ENCODE data around the gene ITM2A.
A peak's percentile ranks its signal among the peaks of the same experiment; 100 is the strongest.

ITM2A gene

GRCh38 chrX:79366873-79367749 lies at the start of gene ITM2A:
ITM2A (minus strand) TSS chrX:79367334; CDS start chrX:79367215, 119 bp downstream.
- Histone ChIP-seq H3K36me3 (ENCODE audit: low read depth) (no peaks in the 10 kb centered on the region), H3K9me3 (ENCODE audit: severe bottlenecking) (no peaks in the 10 kb centered on the region), H3K4me3 (ENCODE audit: severe bottlenecking) (no peak within 1 kb of the TSS), H3K27me3 (ENCODE audit: insufficient read depth, poor library complexity, severe bottlenecking) (no peaks in the 10 kb centered on the region), H3K27ac (ENCODE audit: poor library complexity, severe bottlenecking) (no peak within 1 kb of the TSS), H3K4me1 (ENCODE audit: insufficient read depth, poor library complexity, severe bottlenecking) (no peaks in the 10 kb centered on the region)
- ATAC-seq (ENCODE audit: low read depth): 0 out of 3 replicates have a peak, but pooled peaks have one; percentile 14
- no peak for DNase-seq (ENCODE audit: low spot score)
- no peak for TF ChIP-seq CTCF (IDR thresholded peaks at IDR 0.05; ENCODE audit: poor library complexity, severe bottlenecking)

DNA sequence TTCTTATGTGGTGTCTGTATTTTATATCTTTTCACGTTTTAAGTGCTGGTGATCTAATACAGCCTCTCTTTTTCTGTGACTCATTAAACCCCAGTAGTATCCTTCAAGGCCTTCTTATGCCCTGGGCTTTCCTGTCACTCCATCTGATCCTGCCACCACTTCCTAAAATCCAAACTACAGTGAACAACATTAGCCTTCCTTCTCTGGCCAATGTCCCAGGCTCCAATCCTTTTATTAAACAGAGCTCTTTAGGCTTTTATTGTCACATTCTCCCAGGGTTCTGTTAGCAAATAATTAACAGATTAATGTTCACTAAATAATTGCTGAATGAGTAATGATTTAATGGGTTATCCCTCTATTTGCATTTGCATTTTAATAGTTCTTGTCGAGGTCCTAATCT lies 47.9 kb upstream of the ITM2A start:
- no peak for TF ChIP-seq CTCF (IDR thresholded peaks at IDR 0.05; ENCODE audit: poor library complexity, severe bottlenecking)
- Histone ChIP-seq H3K27ac (ENCODE audit: poor library complexity, severe bottlenecking) (no peak overlapping the region), H3K36me3 (ENCODE audit: low read depth) (no peaks in the 10 kb centered on the region), H3K4me3 (ENCODE audit: severe bottlenecking) (no peak overlapping the region), H3K4me1 (ENCODE audit: insufficient read depth, poor library complexity, severe bottlenecking) (no peaks in the 10 kb centered on the region), H3K27me3 (ENCODE audit: insufficient read depth, poor library complexity, severe bottlenecking) (no peaks in the 10 kb centered on the region), H3K9me3 (ENCODE audit: severe bottlenecking) (no peaks in the 10 kb centered on the region)
- DNase-seq (ENCODE audit: low spot score): no peak
- no peak for ATAC-seq (ENCODE audit: low read depth)

DNA sequence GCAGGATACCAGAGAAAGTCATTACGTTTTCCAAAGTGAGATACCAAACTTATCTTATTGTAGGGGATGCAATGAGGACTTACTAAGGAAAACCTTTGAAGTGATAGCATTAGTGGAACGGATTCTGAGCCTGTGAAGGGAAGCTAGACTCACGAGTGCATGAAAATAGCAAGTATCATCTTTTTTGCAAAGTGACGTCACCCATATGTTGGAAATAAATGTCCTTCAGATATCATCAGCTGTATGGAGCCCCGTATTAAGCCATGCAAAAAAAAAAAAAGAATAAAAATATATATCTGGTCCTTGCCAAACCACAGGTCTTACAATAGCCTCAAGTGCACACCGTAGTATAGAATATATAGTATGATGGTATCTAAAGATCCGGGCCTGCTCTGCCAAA lies 46.8 kb upstream of the ITM2A start:
- Histone ChIP-seq H3K4me3 (ENCODE audit: severe bottlenecking) (no peak overlapping the region), H3K27me3 (ENCODE audit: insufficient read depth, poor library complexity, severe bottlenecking) (no peaks in the 10 kb centered on the region), H3K9me3 (ENCODE audit: severe bottlenecking) (no peaks in the 10 kb centered on the region), H3K4me1 (ENCODE audit: insufficient read depth, poor library complexity, severe bottlenecking) (no peaks in the 10 kb centered on the region), H3K36me3 (ENCODE audit: low read depth) (no peaks in the 10 kb centered on the region), H3K27ac (ENCODE audit: poor library complexity, severe bottlenecking) (no peak overlapping the region)
- ATAC-seq (ENCODE audit: low read depth): no peak
- DNase-seq (ENCODE audit: low spot score): no peak
- no peak for TF ChIP-seq CTCF (IDR thresholded peaks at IDR 0.05; ENCODE audit: poor library complexity, severe bottlenecking)

GRCh38 chrX:79412972-79413371 lies 45.8 kb upstream of the ITM2A start:
- DNase-seq (ENCODE audit: low spot score) (no peak), ATAC-seq (ENCODE audit: low read depth) (no peak)
- Histone ChIP-seq H3K4me3 (ENCODE audit: severe bottlenecking) (no peak overlapping the region), H3K9me3 (ENCODE audit: severe bottlenecking) (no peaks in the 10 kb centered on the region), H3K27ac (ENCODE audit: poor library complexity, severe bottlenecking) (no peak overlapping the region), H3K27me3 (ENCODE audit: insufficient read depth, poor library complexity, severe bottlenecking) (no peaks in the 10 kb centered on the region), H3K4me1 (ENCODE audit: insufficient read depth, poor library complexity, severe bottlenecking) (no peaks in the 10 kb centered on the region), H3K36me3 (ENCODE audit: low read depth) (no peaks in the 10 kb centered on the region)
- peak; percentile 34 for TF ChIP-seq CTCF (IDR thresholded peaks at IDR 0.05; ENCODE audit: poor library complexity, severe bottlenecking)

- Histone ChIP-seq H3K36me3 (ENCODE audit: low read depth) (no peaks in the 10 kb centered on the region), H3K27me3 (ENCODE audit: insufficient read depth, poor library complexity, severe bottlenecking) (no peaks in the 10 kb centered on the region), H3K4me3 (ENCODE audit: severe bottlenecking) (no peak overlapping the region), H3K27ac (ENCODE audit: poor library complexity, severe bottlenecking) (no peak overlapping the region), H3K4me1 (ENCODE audit: insufficient read depth, poor library complexity, severe bottlenecking) (no peaks in the 10 kb centered on the region), H3K9me3 (ENCODE audit: severe bottlenecking) (no peaks in the 10 kb centered on the region)
- DNase-seq (ENCODE audit: low spot score): no peak
- ATAC-seq (ENCODE audit: low read depth): no peak
- no peak for TF ChIP-seq CTCF (IDR thresholded peaks at IDR 0.05; ENCODE audit: poor library complexity, severe bottlenecking)
Measured at GRCh38 chrX:79412166-79412565, 45.0 kb upstream of the ITM2A start.

Data from RWPE2 (cell line).